Mucosa of stomach (tissue), 1 donor: ENCODE measurements around the gene CTRB1.
"Not testable (repeated sequence)": the region's sequence is repeated elsewhere in the genome, so short reads cannot be mapped to it uniquely, and the experiment has no call there.

Experiments
- H3K27me3 ChIP-seq: one replicate; pipeline ENCODE4 v1.7.0; 2013; ENCODE audit warnings: mild to moderate bottlenecking, low read length; ENCODE audit not compliant: control insufficient read depth, insufficient read depth
- H3K36me3 ChIP-seq: one replicate; pipeline ENCODE4 v1.7.0; 2013; ENCODE audit warnings: low read length; ENCODE audit not compliant: control insufficient read depth, insufficient read depth
- H3K4me1 ChIP-seq: one replicate; pipeline ENCODE4 v1.7.0; 2013; ENCODE audit warnings: mild to moderate bottlenecking, low read length; ENCODE audit not compliant: control insufficient read depth, insufficient read depth
- H3K4me3 ChIP-seq: one replicate; pipeline ENCODE4 v1.7.0; 2013; ENCODE audit warnings: low read length
- H3K9ac ChIP-seq: one replicate; pipeline ENCODE4 v1.7.0; 2013; ENCODE audit warnings: mild to moderate bottlenecking, low read length, moderate library complexity
- H3K9me3 ChIP-seq: one replicate; pipeline ENCODE4 v1.7.0; 2013; ENCODE audit warnings: mild to moderate bottlenecking, low read length, moderate library complexity; ENCODE audit not compliant: control insufficient read depth
- donor health status: Pancreatic carcinoma.

CTRB1 gene

DNA sequence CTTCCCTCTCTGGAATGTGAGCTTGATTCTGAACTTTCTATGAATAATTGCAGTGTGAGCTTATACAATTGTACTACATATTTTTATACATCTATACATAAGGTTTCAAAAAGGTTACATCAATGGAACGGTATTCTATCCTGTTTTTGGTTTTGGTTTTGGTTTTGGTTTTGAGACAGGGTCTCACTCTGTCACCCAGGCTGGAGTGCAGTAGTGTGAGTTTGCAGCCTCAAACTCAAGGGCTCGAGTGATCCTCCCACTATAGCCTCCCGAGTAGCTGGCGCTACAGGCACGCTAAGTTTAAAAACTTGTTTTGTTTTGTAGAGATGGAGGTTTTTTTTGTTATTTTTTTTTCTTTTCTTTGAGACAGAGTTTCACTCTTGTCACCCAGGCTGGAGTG is 1.1 kb downstream of the CTRB1 start:
- Histone ChIP-seq H3K4me3 (no peak overlapping the region), H3K36me3 (no peaks in the 10 kb centered on the region), H3K27me3 (no peaks in the 10 kb centered on the region), H3K9ac (no peak overlapping the region), H3K9me3 (no peaks in the 10 kb centered on the region), H3K4me1 (peaks cover 3% of the 10 kb centered on the region)

DNA sequence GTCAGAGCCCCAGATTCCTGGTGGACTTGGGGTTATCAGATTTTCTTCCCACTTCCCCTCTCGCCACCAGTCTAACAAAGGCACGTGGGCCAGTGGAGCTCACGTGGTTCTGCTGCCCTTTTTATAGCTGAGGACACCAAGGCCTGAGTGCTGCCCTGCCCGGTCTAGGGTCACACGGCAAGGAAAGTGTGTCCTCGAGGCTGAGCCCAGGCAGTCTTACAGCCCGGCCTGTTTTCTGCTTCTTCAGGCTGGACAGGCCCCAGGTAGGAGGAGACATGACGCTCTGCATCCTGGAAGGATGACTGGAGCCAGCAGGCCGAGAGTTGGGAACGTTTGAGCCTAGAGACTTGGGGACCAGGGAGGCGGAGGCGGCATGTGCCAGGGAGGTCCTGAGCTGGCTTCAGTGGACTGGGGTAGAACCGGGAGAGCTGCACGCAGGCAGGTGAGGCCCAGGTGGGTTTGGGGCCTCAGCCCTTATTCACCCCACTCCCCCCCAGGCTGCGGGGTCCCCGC is 3.5 kb downstream of the CTRB1 start:
- peaks cover 3% of the 10 kb centered on the region for H3K4me1 ChIP-seq
- H3K4me3 ChIP-seq: no peak overlapping the region
- no peaks in the 10 kb centered on the region for H3K9me3 ChIP-seq
- H3K9ac ChIP-seq: no peak overlapping the region
- no peaks in the 10 kb centered on the region for H3K36me3 ChIP-seq
- no peaks in the 10 kb centered on the region for H3K27me3 ChIP-seq

DNA sequence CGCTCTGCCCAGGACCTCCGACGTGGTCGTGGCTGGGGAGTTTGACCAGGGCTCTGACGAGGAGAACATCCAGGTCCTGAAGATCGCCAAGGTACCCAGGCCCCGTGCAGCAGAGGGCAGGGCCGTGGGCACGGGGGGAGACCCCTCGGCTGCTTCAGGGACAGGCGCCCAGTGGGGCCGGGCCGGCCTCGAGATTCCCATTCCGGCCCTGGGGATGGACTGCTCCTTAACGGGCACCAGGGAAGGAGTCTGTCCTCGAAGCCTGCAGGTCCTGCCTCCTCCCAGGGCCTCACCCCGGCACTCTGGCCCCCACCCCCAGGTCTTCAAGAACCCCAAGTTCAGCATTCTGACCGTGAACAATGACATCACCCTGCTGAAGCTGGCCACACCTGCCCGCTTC is 4.3 kb downstream of the CTRB1 start:
- H3K36me3 ChIP-seq, H3K4me1 ChIP-seq, H3K9me3 ChIP-seq, H3K4me3 ChIP-seq, H3K27me3 ChIP-seq, H3K9ac ChIP-seq: not testable (repeated sequence)

DNA sequence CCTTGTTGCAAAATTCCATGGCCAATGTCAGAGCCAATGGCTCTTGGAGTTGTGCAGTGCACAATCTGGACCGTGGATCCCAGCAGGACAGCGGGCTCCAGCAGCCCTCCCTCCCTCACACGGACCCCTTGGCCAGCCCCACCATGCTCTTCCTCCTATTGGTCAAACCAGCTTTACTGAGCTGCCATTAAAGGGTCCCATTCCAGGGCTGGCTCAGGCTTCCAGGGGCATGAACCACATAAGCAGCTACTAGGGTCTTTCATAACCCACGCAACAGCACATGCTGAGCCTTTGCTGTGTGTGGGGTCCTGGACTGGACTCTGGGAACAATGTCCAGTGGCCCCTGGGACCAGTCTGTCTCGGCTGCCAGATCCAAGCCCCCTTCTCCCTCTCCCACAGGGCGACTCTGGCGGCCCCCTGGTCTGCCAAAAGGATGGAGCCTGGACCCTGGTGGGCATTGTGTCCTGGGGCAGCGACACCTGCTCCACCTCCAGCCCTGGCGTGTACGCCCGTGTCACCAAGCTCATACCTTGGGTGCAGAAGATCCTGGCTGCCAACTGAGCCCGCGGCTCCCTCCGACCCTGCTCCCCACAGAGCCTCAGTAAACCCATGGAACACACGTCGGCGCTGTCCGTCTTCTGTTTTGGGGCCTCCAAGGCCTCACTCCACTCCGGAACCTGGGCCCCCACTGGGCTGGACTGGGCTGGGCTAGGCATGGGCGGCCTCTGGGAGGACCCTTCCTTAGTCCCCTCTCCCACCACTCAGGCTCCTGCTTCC is 5.7 kb downstream of the CTRB1 start:
- H3K9me3 ChIP-seq: no peaks in the 10 kb centered on the region
- H3K4me1 ChIP-seq: peaks cover 3% of the 10 kb centered on the region
- H3K27me3 ChIP-seq: no peaks in the 10 kb centered on the region
- H3K4me3 ChIP-seq: no peak overlapping the region
- peaks cover 8% of the 10 kb centered on the region for H3K36me3 ChIP-seq
- H3K9ac ChIP-seq: no peak overlapping the region

DNA sequence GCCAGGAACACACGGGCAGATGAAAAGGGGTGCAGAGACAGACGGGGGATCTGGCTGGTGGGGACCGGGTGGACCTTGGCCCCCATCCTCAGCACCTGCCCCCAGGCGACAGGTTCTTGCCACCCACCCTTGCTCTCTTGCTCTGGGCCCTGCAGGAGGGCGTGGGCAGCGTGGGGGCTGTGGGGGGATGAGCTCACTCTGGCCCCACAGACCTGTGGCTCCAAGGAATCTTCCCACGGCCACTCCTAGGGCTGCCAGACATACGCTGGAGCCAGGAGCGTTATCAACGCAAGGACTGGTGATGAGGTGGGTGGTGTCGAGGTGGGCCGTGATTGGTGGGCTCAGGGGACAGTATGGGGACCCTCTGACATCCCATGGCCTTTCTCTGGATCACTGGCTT is 6.3 kb downstream of the CTRB1 start:
- Histone ChIP-seq H3K9ac (no peak overlapping the region), H3K36me3 (peaks cover 13% of the 10 kb centered on the region), H3K27me3 (no peaks in the 10 kb centered on the region), H3K9me3 (no peaks in the 10 kb centered on the region), H3K4me1 (peaks cover 3% of the 10 kb centered on the region), H3K4me3 (no peak overlapping the region)

DNA sequence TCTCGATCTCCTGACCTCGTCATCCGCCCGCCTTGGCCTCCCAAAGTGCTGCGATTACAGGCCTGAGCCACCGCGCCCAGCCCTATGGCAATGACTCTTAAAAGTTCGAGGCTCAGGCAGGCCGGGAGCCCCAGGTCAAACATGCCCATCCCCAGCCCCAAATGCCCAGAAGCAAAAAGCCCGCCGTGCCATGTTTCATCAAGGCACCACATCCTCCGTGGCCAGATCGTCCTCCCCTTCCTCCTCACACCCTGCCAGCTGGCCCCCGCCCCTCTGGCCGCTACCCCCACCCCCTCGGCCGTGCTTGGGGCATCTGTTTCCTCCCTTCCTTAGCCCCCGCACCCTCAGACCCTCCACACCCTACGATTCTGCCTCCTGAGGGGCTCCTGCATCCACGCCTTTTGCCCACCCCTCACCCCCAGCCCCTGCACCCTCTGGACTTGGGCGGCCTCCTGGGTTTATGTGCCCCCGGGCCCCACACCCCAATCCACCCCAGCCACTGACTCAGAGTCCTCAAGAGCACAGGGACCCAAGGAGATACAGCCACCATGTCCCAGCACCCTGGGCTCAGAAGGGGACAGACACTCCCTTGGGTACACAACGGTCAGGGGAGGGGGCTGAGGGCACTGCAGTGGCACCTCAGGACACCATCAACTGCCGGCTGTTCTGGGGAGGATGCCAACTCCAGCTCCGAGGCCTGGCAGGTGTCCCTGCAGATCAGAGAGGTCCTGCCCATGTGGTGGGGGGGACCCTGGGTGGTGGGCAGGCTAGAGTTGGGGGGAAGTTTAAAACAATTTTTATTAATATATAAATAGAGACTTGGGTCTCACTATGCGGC is 7.1 kb downstream of the CTRB1 start:
- Histone ChIP-seq H3K27me3 (no peaks in the 10 kb centered on the region), H3K36me3 (peaks cover 13% of the 10 kb centered on the region), H3K9ac (no peak overlapping the region), H3K4me1 (peaks cover 3% of the 10 kb centered on the region), H3K4me3 (no peak overlapping the region), H3K9me3 (no peaks in the 10 kb centered on the region)

DNA sequence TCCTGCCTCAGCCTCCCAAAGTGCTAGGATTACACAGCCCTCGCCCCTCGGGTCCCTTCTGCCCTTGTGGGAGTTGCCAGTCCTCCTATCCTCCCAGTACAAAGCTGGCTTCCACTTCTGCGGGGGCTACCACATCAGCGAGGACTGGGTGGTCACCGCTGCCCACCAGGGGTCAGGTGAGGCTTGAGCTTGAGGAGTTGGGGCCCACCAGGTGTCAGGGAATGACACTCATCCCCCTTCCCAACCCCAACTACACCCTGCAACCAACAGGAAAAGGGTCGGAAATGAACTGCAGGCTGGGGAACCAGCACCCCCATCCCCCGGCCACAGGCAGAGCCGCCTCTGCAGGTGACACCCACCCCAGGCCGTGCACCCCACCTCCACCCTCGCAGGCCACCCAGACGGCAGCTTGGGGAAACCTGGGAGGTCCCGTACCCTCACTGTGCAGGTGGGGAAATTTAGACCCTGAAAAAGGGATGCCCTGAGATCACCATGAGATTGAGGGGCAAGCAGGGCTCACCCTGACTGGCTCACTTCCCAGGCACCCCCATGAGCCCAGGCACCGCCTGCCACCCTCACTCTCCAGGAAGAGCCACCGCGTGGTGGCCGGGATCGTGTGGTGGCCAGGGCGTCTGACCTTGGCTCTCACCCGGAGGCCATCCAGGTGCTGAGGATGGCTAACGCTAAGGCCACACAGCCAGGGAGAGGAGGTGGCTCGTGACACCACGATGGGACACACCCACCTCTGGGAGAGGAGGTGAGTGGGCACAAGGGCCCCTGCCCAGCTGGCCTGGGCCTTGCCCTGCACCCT is 8.0 kb downstream of the CTRB1 start:
- H3K9ac ChIP-seq: no peak overlapping the region
- H3K4me3 ChIP-seq: no peak overlapping the region
- H3K27me3 ChIP-seq: no peaks in the 10 kb centered on the region
- H3K36me3 ChIP-seq: peaks cover 13% of the 10 kb centered on the region
- H3K9me3 ChIP-seq: no peaks in the 10 kb centered on the region
- H3K4me1 ChIP-seq: peaks cover 3% of the 10 kb centered on the region

DNA sequence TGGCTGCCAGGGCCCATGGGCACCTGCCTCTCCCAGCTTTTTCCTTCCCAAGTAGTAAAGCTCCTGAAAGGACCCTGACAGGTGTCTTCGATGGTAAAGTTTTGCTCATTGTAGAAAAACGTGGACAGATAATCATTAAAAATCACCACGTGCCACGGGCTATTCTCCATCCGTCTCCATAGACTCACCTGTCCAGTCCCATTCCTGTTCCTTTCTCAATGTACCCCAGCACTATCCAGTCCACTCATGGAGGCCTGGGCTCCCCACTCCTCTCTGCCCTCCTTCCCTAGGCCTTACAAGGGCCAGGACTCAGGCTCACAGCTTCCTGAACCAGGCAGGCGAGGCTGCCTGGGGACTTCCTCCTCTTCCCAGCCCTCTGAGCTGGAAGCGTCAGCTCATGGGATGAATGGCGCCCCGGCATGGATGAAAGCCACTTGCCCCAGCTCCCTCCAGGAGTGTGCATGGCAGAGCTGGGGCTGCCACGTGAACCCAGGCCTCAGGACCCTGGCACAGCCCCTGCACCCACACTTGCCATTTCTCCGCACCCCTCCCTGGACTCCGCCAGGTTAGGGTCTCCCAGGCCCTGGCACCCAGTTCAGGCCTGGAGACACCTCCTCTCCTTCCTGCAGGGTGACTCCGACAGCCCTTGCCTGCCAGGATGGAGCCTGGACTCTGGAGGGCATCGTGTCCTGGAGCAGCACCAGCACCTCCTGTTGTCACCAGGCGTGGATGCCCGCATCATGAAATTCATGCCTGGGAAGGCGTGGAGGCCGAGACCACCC is 8.8 kb downstream of the CTRB1 start:
- Histone ChIP-seq H3K4me3 (no peak overlapping the region), H3K27me3 (no peaks in the 10 kb centered on the region), H3K9me3 (no peaks in the 10 kb centered on the region), H3K9ac (no peak overlapping the region), H3K36me3 (peaks cover 15% of the 10 kb centered on the region), H3K4me1 (peaks cover 3% of the 10 kb centered on the region)

DNA sequence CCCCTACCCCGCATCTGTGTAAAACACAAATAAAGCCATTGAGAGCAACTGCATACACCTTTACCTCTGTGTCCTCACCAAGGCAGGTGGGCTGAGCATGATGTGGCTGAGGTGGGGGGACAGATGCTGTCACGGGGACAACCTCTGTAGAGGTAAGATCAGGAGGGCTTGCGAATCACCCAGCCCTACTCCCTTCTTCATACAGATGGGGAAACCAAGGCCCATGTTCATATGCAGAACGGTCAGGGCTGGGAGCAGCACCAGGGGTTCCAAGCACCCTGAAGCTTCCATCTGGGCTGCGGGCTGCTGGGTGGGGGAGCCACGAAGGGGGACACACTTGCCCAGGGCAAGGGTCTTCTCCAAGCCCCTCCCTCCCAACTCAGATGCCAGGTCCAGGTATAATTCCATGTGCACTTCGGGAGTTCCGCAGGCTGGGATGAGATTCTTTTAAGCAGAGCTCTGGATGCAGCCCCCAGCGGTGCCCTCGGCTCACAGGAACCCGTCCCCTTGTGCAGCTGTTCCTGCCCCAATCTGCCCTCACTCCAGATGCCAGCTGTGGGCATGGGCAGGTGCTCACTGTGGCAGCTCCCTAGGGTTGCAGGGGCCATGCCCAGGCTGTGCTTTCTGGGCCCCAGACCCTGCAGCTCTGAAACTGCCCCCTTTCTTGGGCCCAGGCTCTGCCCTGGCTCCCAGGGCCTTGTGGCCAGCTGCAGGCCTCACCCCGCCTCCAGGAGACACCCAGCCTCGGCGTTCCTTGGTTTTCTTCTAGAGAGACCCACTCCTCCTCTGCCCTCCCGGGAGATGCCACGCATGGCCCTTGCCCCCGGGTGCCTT is 9.6 kb downstream of the CTRB1 start:
- Histone ChIP-seq H3K4me1 (peaks cover 3% of the 10 kb centered on the region), H3K4me3 (no peak overlapping the region), H3K9ac (no peak overlapping the region), H3K36me3 (peaks cover 17% of the 10 kb centered on the region), H3K27me3 (no peaks in the 10 kb centered on the region), H3K9me3 (no peaks in the 10 kb centered on the region)

DNA sequence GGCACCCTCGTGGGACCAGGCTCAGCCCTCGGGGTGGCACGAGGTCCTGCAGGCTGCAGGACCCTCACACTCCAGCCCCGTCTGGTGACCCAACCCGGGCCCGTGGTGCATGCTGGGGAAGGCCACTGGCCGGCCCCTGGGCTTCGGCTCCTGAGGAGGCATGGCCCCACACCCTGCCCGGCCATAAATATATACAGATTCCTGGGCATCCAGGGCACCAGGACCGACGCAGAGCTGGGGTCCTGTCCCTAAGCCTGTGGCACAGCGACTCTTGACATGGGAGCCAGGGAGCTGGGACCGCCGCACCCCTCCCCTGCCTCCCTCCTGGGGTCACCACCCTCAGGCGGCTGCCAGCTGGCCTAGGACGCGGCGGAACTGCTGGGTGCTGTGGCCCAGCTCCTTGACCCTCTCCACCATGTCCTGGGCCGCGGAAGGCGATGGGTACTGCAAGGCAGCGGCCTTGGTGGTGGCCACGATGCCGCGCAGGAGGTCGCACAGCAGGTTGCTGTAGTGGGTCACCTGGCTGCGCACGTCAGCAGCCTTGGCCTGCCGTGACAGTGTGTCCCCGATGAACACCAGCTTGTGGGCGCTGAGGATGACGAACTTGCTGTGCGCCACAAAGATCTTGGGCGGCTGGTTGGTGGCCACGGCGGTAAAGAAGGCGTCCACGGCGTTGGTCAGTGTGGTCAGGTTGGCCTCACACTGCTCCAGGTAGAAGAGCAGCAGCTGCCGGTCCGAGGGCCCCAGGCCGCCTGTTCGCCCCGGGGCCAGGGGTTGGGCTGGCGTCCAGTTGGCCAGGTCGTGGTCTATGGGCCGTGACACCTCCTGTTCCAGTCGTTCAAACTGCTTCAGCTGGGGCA is 10.6 kb downstream of the CTRB1 start:
- Histone ChIP-seq H3K4me1 (peaks cover 10% of the 10 kb centered on the region), H3K36me3 (peaks cover 17% of the 10 kb centered on the region), H3K9me3 (no peaks in the 10 kb centered on the region), H3K27me3 (no peaks in the 10 kb centered on the region), H3K4me3 (no peak overlapping the region), H3K9ac (no peak overlapping the region)
